Progenitor cell of endocrine pancreas (in vitro differentiated cells): ENCODE measurements around the gene TACC2. TPM values are rescaled to one million over a fixed set of nuclear protein-coding genes. Genes with fewer than 3 reads are reported as not detected.

ENCODE experiments used
- DNase-seq: peaks from one replicate; pipeline ENCODE4 v3.0.0; 2021; ENCODE audit warnings: low spot score; ENCODE audit not compliant: unreplicated experiment
- H3K27ac Mint-ChIP-seq: 2 replicates; pipeline ENCODE4 v1.8.0; 2021; ENCODE audit warnings: mild to moderate bottlenecking, moderate library complexity, mixed read lengths
- H3K27me3 Mint-ChIP-seq: 2 replicates; pipeline ENCODE4 v1.8.0; 2021; ENCODE audit warnings: mixed read lengths
- H3K36me3 Mint-ChIP-seq: 2 replicates; pipeline ENCODE4 v1.8.0; 2022; ENCODE audit warnings: mixed read lengths; ENCODE audit not compliant: insufficient read depth
- H3K4me1 Mint-ChIP-seq: 2 replicates; pipeline ENCODE4 v1.8.0; 2021; ENCODE audit warnings: low read depth, mixed read lengths
- H3K4me3 Mint-ChIP-seq: 2 replicates; pipeline ENCODE4 v1.8.0; 2021; ENCODE audit warnings: low read depth, mild to moderate bottlenecking, moderate library complexity, mixed read lengths
- H3K9me3 Mint-ChIP-seq: 2 replicates; pipeline ENCODE4 v1.8.0; 2021; ENCODE audit warnings: low read depth, mixed read lengths
- total RNA-seq: library from RNA; stranded (reverse); gene quantifications from 2 replicates; pipeline ENCODE4 v1.2.1, GENCODE V29; 2021
- TF ChIP-seq, protein P1 (sequence below): fragments of 200-600 bp; sonication (generic); IDR thresholded peaks from one replicate; pipeline ENCODE4 v1.5.0; 2021; ENCODE audit warnings: antibody characterized with exemption, mild to moderate bottlenecking; ENCODE audit not compliant: unreplicated experiment

The TACC2 gene
- total RNA-seq, 1 donor from 2014 or later: 60.4 TPM

DNA sequence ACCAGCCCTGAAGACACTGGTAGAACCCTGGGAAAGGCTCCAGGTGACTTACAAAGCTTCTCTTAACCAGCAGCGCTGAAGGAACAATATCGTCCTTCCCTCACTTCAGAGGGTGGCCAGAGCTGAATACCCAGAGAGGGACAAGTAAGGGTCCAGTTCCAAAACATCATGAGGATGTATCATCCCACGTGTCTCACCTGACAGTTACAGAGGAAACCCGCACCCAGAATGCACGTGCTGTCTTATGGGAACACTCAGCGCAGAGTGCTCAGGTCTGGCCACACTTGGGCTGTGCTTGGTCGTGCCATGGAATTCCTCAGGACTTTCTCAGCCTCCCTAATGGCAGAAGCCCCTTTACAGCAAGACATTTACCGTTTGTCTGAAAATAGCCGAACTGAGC lies 235.2 kb downstream of the TACC2 start:
- no peaks in the 10 kb centered on the region for H3K9me3 Mint-ChIP-seq
- H3K4me3 Mint-ChIP-seq: no peak overlapping the region

GRCh38 chr10:122225330-122225729 lies 236.4 kb downstream of the TACC2 start:
- Mint-ChIP-seq H3K4me1 (no peaks in the 10 kb centered on the region), H3K36me3 (peaks cover 24% of the 10 kb centered on the region), H3K4me3 (no peak overlapping the region), H3K27ac (no peak overlapping the region), H3K27me3 (no peaks in the 10 kb centered on the region), H3K9me3 (no peaks in the 10 kb centered on the region)
- no peak for DNase-seq
- TF ChIP-seq, protein P1, sequence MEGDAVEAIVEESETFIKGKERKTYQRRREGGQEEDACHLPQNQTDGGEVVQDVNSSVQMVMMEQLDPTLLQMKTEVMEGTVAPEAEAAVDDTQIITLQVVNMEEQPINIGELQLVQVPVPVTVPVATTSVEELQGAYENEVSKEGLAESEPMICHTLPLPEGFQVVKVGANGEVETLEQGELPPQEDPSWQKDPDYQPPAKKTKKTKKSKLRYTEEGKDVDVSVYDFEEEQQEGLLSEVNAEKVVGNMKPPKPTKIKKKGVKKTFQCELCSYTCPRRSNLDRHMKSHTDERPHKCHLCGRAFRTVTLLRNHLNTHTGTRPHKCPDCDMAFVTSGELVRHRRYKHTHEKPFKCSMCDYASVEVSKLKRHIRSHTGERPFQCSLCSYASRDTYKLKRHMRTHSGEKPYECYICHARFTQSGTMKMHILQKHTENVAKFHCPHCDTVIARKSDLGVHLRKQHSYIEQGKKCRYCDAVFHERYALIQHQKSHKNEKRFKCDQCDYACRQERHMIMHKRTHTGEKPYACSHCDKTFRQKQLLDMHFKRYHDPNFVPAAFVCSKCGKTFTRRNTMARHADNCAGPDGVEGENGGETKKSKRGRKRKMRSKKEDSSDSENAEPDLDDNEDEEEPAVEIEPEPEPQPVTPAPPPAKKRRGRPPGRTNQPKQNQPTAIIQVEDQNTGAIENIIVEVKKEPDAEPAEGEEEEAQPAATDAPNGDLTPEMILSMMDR: no peak

More for the DNA sequence above, 235.2 kb downstream of the TACC2 start:
- TF ChIP-seq, protein P1: no peak
- Mint-ChIP-seq H3K4me1 (no peaks in the 10 kb centered on the region), H3K27ac (no peak overlapping the region), H3K27me3 (no peaks in the 10 kb centered on the region), H3K36me3 (peaks cover 17% of the 10 kb centered on the region)
- DNase-seq: no peak

GRCh38 chr10:122227754-122228153 lies 238.8 kb downstream of the TACC2 start:
- H3K27me3 Mint-ChIP-seq: no peaks in the 10 kb centered on the region
- TF ChIP-seq, protein P1: no peak
- no peak overlapping the region for H3K4me3 Mint-ChIP-seq
- no peaks in the 10 kb centered on the region for H3K4me1 Mint-ChIP-seq
- no peaks in the 10 kb centered on the region for H3K9me3 Mint-ChIP-seq
- DNase-seq: no peak
- peaks cover 28% of the 10 kb centered on the region for H3K36me3 Mint-ChIP-seq
- H3K27ac Mint-ChIP-seq: no peak overlapping the region

GRCh38 chr10:122229666-122230065 lies 240.7 kb downstream of the TACC2 start:
- no peaks in the 10 kb centered on the region for H3K27me3 Mint-ChIP-seq
- TF ChIP-seq, protein P1: no peak
- H3K4me3 Mint-ChIP-seq: no peak overlapping the region
- H3K36me3 Mint-ChIP-seq: peaks cover 27% of the 10 kb centered on the region
- H3K4me1 Mint-ChIP-seq: peaks cover 5% of the 10 kb centered on the region
- no peaks in the 10 kb centered on the region for H3K9me3 Mint-ChIP-seq
- no peak for DNase-seq
- H3K27ac Mint-ChIP-seq: no peak overlapping the region

DNA sequence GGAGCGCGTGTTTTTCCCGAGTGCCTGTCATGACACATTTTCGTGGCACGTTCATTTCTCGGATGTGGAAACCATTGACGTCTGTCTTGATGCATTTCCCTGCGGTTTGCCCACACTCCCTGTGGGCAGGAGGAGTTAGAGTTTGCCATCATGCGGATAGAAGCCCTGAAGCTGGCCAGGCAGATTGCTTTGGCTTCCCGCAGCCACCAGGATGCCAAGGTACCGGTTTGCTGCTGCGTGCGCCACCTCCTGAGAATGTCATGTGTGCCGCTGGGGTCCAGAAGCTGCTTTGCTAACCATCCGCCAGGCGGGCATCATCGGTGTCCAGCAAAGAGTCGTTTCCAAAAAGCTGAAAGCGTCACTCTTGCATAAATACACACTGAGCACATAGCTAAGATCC lies 241.3 kb downstream of the TACC2 start:
- Mint-ChIP-seq H3K4me1 (peaks cover 5% of the 10 kb centered on the region), H3K9me3 (no peaks in the 10 kb centered on the region), H3K27ac (no peak overlapping the region), H3K27me3 (no peaks in the 10 kb centered on the region), H3K4me3 (no peak overlapping the region), H3K36me3 (peaks cover 25% of the 10 kb centered on the region)
- TF ChIP-seq, protein P1: no peak
- DNase-seq: no peak
